ENCODE results near the gene FBRSL1. TPM values are rescaled to one million over a fixed set of nuclear protein-coding genes. Genes with fewer than 3 reads are reported as not detected.

FBRSL1 gene
- total RNA-seq, 1 donor from 2014 or later = 60.4 TPM

GRCh38 chr12:132480623-132481132 is 9.3 kb upstream of the FBRSL1 start:
- no peak for DNase-seq (ENCODE audit: low spot score)
- intact Hi-C loops (cut with DNase I) = no loop called here

GRCh38 chr12:132481345-132481744 is 8.6 kb upstream of the FBRSL1 start:
- DNase-seq (ENCODE audit: low spot score) = no peak
- intact Hi-C loops (cut with DNase I) = no loop called here

DNA sequence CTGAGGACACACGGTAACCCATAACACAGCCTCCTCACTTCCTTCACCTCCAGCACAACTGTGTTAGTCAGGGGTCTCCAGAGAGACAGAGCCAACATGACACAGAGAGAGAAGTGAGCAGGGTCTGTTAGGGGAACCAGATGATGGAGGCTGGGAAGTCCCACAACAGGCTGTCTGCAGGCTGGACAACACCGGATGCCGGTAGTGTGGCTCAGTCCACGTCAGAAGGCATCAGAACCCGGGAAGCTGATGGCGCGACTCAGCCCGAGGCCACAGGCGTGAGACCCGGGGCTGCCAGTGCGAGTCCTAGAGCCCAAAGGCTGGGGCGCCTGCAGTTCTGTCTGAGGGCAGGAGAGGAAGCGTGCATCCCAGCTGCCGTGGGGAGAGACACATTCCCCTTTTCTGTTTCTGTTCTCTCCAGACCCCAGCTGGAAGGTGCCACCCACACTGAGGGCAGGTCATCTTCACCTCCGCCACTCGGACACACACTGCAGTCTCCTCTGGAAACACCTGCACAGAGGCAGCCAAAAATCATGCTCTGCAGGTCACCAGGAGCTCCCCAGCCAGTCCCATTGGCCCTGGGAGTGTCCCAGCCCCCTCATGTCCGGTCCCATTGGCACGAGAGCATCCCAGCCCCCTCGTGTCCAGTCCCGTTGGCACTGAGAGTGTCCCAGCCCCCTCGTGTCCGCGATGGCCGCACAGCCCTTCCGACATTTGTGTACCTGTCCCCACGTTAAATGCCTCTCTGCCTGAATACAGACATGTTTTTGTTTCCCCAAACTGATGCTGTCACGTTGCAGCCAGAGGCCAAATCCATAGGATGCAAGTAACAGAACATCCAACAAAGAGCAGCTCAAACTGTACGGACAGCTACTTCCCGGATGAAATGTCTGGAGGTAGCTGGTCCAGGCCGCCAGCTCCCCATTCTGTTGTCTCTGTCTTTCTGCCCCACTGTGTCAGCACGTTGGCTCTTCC is 7.9 kb upstream of the FBRSL1 start:
- no peak for DNase-seq (ENCODE audit: low spot score)
- intact Hi-C loops (cut with DNase I) = no loop called here

DNA sequence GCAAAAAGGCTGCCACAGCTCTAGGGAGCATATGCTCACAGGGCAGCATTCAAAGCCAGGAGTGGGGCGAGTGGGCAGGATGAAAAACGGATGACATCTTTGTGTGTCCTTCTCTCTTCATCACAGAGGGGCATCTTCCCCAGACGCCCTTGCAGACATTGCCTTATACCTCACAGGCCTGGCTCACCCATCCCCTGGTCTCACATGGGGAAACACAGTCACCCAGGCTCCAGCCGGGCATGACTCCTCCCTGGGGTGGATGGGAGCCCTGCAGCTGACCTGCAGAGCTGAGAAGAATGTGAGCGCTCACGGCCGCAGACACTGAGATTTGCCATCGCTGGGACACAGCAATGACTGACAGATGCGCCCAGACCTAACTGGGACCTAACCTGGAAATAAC is 7.2 kb upstream of the FBRSL1 start:
- intact Hi-C loops (cut with DNase I) = no loop called here
- no peak for DNase-seq (ENCODE audit: low spot score)

- intact Hi-C loops (cut with DNase I) = no loop called here
- DNase-seq (ENCODE audit: low spot score) = no peak
These were observed 6.7 kb upstream of the FBRSL1 start for GRCh38 chr12:132483208-132483607.

GRCh38 chr12:132483612-132484011 is 6.3 kb upstream of the FBRSL1 start:
- intact Hi-C loops (cut with DNase I) = no loop called here
- no peak for DNase-seq (ENCODE audit: low spot score)

DNA sequence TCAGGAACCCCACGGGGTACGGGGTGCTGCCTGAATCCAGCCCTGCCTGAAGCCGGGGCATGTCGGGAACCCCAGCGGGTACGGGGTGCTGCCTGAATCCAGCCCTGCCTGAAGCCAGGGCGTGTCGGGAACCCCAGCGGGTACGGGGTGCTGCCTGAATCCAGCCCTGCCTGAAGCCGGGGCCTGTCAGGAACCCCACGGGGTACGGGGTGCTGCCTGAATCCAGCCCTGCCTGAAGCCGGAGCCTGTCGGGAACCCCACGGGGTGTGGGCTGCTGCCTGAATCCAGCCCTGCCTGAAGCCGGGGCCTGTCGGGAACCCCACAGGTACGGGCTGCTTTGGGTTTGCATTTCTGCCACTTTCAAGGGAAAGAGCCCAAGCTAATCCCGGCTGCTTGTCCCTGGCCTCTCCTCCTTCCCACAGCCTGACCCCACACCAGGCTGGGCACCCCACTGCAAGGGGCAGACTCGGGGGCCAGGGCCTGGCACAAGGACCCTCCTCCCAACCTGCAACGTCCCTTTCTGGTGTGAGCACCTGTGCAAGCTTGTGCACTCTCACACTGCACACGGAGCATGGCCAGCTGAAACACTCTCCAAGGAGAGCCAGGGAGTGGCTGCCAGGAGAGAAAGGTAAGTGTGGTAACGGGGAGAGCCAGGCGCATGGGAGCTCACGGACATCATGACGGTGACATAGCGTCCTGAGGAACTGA is 5.6 kb upstream of the FBRSL1 start:
- intact Hi-C loops (cut with DNase I) = no loop called here
- DNase-seq (ENCODE audit: low spot score) = no peak

DNA sequence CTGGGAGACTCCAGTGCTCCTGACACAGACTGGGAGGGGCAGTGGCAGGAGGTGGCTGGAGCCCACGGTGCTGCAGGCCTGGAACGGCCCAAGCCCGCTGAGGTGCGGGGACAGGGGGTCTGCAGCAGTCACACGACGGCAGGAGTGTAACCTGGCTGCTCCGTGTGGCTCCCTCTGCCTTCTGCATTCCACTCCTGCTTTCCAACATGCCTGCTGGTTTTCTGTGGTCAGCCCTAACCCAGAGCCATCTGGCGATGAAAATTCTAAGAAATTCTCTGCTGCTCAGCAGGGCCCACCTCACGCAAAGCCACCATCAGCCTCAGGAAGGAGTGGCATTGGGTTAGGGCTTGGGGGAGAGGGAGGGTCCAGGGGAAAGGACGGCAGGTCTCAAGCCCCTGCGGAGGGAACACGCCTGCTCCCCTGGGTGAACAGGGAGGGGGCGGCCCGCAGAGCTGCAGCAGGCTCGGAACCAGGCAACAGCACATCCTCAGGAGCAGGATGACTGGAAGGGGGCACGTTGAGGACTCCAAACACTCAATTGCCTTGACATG is 5.0 kb upstream of the FBRSL1 start:
- intact Hi-C loops (cut with DNase I) = no loop called here
- no peak for DNase-seq (ENCODE audit: low spot score)

GRCh38 chr12:132485619-132486018 is 4.3 kb upstream of the FBRSL1 start:
- no peak for DNase-seq (ENCODE audit: low spot score)
- intact Hi-C loops (cut with DNase I) = no loop called here

DNA sequence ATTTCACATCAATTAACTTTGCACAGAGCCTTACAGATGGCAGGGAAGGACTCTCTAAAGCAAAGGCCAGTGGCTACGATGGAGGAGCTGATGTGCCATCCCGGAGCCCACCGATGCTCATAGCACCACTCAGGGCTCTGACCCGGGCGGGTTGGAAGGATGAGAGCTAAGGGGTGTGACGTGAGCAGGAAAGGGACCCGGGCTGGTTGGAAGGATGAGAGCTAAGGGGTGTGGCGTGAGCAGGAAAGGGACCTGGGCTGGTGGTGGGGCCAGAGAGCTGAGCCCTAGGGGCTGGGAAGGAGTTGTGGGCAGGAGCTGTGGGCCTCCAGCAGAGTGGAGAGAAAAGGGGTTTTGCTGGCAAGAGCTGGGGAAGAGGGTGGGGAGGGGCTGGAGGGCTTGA is 3.8 kb upstream of the FBRSL1 start:
- intact Hi-C loops (cut with DNase I) = no loop called here

GRCh38 chr12:132486576-132486975 is 3.4 kb upstream of the FBRSL1 start:
- DNase-seq (ENCODE audit: low spot score) = no peak
- intact Hi-C loops (cut with DNase I) = no loop called here

More for the DNA sequence above, 3.8 kb upstream of the FBRSL1 start:
- DNase-seq (ENCODE audit: low spot score) = no peak

DNA sequence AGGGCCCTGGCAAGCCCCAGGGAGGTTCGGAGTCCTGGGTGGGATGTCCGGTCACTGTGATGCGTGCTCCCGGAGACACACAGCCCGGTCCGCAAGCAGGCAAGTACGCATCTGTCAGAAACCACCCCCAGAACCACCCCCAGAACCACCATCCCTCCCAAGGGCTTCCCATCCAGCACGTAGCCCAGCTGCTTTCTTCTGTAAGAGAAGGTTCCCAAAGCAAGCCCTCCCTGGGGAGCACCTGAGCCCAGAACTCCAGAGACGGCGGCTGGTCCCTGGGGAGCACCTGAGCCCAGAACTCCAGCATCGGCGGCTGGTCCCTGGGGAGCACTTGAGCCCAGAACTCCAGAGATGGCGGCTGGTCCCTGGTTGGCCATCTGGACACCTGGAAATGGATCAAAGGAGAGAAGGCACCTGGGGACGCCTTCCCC is 2.6 kb upstream of the FBRSL1 start:
- DNase-seq (ENCODE audit: low spot score) = no peak
- intact Hi-C loops (cut with DNase I) = no loop called here

- no peak for DNase-seq (ENCODE audit: low spot score)
- intact Hi-C loops (cut with DNase I) = no loop called here
These were observed 1.5 kb upstream of the FBRSL1 start for GRCh38 chr12:132488127-132489077.

DNA sequence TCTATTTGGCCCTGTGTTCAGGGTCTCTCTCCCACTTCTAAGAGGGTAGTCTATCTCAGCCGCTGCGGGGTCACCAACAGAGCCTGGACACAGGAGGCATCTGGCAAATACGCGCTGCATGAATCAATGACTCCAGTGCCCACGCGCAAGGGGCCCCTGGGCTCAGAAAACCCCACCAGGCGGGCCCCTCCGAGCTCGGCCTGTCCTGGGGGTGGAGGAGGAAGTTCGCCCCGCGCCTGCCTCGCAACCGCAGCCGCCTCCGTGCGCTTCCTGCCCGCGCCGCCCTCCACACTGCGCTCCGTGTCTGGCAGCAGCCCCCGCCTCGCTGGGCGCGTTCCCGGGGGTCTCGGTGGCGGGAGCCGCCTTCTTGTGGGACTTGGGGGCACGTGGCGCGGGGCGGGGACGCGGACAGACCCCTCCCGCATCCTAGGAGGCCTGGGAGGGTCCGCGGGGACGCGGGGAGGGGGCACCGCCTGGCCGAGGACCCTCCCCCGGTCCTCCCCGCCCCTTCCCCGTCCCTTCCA is 811 bp upstream of the FBRSL1 start:
- intact Hi-C loops (cut with DNase I) = no loop called here

DNA sequence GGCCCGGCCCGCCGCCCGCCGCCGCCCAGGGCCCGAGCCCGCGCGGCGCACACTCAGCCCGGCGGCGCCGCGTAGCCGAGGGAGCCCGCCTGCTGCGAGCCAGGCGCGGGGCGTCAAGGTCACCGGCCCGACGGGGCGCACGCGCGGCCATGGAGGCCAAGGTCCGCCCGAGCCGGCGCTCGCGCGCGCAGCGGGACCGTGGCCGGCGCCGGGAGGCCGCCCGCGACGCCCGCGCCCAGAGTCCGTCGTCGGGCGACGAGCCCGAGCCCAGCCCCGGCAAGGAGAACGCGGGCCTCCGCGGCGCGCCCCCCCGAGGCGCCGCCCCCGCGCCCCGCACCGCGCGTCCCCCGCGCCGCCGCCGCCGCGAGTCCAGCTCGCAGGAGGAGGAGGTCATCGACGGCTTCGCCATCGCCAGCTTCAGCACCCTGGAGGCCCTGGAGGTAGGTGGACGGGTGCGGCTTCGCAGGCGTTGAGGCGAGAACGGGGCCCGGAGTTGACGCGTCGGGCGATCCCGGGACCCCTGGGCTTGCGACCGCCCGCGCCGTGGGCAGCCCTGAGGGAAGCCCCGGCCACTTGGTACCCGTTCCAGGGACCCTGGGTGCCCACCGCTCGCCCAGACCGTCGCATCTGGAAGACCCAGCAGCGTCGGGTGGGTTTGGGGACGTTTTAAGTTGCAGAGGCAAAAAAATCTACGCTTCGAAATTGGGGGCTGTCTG is 629 bp downstream of the FBRSL1 start:
- DNase-seq (ENCODE audit: low spot score) = no peak
- intact Hi-C loops (cut with DNase I) = loop anchor here (2.0 kb wide), 1 partner anchor 16 kb away; no protein-coding TSS in a partner anchor

More for the DNA sequence above, 811 bp upstream of the FBRSL1 start:
- DNase-seq (ENCODE audit: low spot score) = no peak

DNA sequence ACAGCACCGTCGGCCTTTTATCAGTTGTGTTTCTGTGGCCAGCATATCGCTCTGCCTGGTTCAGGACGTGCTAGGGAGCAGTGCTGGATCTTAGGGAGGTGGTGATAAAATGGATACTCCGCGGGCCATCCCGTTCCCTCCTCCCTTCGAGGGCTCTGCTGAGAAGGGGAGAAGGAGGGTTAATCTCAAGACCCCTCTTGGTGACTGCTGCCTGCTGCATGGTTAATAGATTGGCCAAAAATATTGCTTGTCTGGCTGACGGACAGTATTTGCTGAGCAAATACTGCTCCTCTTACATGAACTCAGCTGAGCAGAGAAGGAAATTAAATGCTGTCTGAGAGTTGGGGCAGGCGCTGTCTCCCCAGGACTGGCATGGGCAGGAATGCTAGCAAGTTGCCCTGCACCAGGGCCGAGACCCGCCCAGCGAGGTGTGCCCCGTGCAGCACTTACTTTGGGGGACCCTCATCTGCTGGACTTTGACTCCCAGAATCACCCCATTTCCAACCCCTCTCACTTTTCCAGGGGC is 1.2 kb downstream of the FBRSL1 start:
- intact Hi-C loops (cut with DNase I) = loop anchor here (2.0 kb wide), 1 partner anchor 16 kb away; no protein-coding TSS in a partner anchor
- no peak for DNase-seq (ENCODE audit: low spot score)

DNA sequence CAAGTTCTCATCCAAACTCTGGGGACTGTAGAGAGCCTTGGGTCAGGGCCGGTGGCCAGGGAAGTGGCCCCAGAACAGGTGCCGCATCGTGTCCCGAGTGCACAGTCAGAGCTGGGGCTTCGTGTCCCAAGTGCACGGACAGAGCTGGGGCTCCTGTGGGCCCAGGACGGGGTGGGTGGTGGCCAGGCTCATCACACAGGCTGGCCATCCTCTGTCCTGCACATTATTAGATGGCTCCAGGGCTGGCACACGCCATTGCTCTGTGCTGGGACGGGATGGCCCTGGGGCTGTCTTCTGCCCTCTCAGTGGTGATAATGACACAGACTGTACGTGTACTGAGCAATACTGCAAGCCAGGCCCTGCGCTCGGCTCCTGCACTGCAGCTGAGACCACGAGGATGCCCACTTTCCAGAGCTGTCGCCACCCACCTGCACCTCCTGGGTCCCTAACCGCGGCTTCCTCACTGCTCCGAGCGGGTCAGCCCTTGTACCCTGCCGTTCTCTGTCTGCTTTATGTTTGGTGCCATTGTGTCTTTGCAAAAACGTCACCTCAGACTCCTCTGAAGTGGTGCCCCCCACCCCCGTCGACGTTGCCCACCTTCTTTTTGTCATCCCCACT is 1.9 kb downstream of the FBRSL1 start:
- no peak for DNase-seq (ENCODE audit: low spot score)
- intact Hi-C loops (cut with DNase I) = loop anchor here (2.0 kb wide), 1 partner anchor 15 kb away; no protein-coding TSS in a partner anchor

Measured in cardiac septum (tissue), 1 donor.